ENCODE measurements around the gene ASPDH. TPM values are rescaled to one million over a fixed set of nuclear protein-coding genes. Genes with fewer than 3 reads are reported as not detected.

Gene ASPDH
- total and polyA plus RNA-seq, 2 donors (not counting 1 experiment from before 2014, with no cell fraction given), result not detected

DNA sequence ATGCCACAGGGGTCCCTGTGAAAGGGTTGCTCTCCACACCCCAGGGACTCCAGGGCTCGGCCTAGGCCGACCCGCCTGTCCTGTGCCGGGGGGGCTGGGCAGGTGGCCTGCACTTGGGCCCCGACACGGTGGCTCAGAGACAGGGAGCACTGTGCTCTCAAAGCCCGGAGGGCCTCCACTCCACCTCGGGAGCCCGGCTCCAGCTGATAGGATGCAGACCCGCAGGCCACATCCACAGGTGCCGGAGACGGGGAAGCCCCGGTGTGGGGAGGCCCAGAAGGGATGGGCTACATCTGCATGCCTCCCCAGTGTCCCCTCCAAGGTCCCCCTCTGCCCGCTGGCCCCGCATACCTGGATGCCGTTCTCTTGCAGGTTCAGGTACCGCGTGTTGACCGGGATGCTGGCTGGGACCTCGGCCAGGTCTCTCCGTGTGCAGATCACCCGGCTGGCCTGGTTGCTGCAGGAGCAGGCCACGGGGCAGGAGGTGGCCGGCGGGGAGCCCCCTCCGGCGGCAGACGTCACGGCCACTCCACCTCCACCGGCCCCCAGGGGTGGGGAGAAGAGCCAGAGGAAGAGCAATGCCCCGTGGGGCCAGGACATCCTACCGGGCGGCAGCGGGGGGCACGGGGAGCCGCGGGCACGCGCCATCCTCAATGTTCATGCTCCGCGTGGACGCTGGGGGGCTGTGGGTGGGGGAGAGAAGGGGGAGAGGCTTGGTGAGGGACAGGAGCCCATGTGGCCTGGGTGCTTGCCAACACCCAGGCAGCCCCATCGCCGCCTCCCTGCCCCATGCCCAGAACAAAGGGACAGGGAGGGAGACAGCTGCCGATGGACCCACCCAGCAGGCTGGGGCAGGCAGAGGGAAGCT lies 34.7 kb upstream of the ASPDH start:
- no peak overlapping the region for H3K4me2 ChIP-seq (replicated peaks; ENCODE audit: low read depth, low read length, poor library complexity, severe bottlenecking)
- peaks cover 0 to 32% (median 6%) of the 10 kb centered on the region in 4 experiments for H3K27me3 ChIP-seq (replicated peaks in 1 of 4; ENCODE audit: control extremely low read depth in 1 of 4, control insufficient read depth in 3 of 4, insufficient read depth in 4 of 4, low read length in 3 of 4)
- H4K20me1 ChIP-seq (ENCODE audit: control insufficient read depth, insufficient read depth, low read length, poor library complexity, severe bottlenecking), result no peaks in the 10 kb centered on the region
- no peak overlapping the region for H3K9ac ChIP-seq (ENCODE audit: low read length)
- H3K4me1 ChIP-seq (ENCODE audit: control insufficient read depth in 2 of 2, insufficient read depth in 2 of 2, low read length in 2 of 2), result no peaks in the 10 kb centered on the region
- no peaks in the 10 kb centered on the region for H3K36me3 ChIP-seq (replicated peaks in 1 of 2; ENCODE audit: control extremely low read depth in 1 of 2, control insufficient read depth in 1 of 2, extremely low read depth in 1 of 2, insufficient read depth in 2 of 2, low read length in 1 of 2)
- intact Hi-C loops (cut with micrococcal nuclease), result no loop called here
- POLR2A ChIA-PET, result no interaction called here
- TF ChIP-seq EZH2 (IDR thresholded peaks at IDR 0.05; ENCODE audit: borderline replicate concordance, insufficient read depth, low read depth, low read length, poor library complexity, severe bottlenecking), result no peak
- TF ChIP-seq, protein P1, sequence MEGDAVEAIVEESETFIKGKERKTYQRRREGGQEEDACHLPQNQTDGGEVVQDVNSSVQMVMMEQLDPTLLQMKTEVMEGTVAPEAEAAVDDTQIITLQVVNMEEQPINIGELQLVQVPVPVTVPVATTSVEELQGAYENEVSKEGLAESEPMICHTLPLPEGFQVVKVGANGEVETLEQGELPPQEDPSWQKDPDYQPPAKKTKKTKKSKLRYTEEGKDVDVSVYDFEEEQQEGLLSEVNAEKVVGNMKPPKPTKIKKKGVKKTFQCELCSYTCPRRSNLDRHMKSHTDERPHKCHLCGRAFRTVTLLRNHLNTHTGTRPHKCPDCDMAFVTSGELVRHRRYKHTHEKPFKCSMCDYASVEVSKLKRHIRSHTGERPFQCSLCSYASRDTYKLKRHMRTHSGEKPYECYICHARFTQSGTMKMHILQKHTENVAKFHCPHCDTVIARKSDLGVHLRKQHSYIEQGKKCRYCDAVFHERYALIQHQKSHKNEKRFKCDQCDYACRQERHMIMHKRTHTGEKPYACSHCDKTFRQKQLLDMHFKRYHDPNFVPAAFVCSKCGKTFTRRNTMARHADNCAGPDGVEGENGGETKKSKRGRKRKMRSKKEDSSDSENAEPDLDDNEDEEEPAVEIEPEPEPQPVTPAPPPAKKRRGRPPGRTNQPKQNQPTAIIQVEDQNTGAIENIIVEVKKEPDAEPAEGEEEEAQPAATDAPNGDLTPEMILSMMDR (IDR thresholded peaks at IDR 0.05), result no peak
- CTCF ChIA-PET, result no interaction called here
- no peak for ATAC-seq (ENCODE audit: low read depth)
- no peak overlapping the region for H3K27ac Mint-ChIP-seq
- H3K79me2 ChIP-seq (ENCODE audit: control insufficient read depth, insufficient read depth, low read length), result no peaks in the 10 kb centered on the region
- H3K4me1 Mint-ChIP-seq, result no peaks in the 10 kb centered on the region
- no peak overlapping the region for H3K4me3 Mint-ChIP-seq
- no peak overlapping the region for H3K27ac ChIP-seq (ENCODE audit: low read length in 2 of 2)
- H2AFZ ChIP-seq (ENCODE audit: insufficient read depth, low read depth, low read length, poor library complexity, severe bottlenecking), result no peak overlapping the region
- WGBS (ENCODE audit: insufficient coverage), result 91% methylated on average over 29 of the region's 45 CpGs
- peaks cover 29% of the 10 kb centered on the region for H3K27me3 Mint-ChIP-seq
- peaks cover 0 to 5% (median 0%) of the 10 kb centered on the region in 3 donors for H3K9me3 ChIP-seq (ENCODE audit: control extremely low read depth in 1 of 3, control insufficient read depth in 2 of 3, insufficient read depth in 1 of 3, low read length in 2 of 3)
- no peak for DNase-seq
- no peak overlapping the region for H3K4me3 ChIP-seq (ENCODE audit: control extremely low read depth in 1 of 5, extremely low read depth in 1 of 5, insufficient read depth in 1 of 5, low read depth in 2 of 5, low read length in 4 of 5)
- H3K9me3 Mint-ChIP-seq (ENCODE audit: insufficient read depth), result no peaks in the 10 kb centered on the region
